SK-N-SH (cell line): Measurements from ENCODE around the gene PCLO. TPM values are rescaled to one million over a fixed set of nuclear protein-coding genes. Genes with fewer than 3 reads are reported as not detected.

Experiments used
- CTCF ChIA-PET: fragments of 300-600, 350-600 bp; formaldehyde crosslinking; extraction: SDS; loops from one replicate; lab custom pipeline; 2021; lab: Yijun Ruan, JAX
- POLR2A ChIA-PET: fragments of 350-600 bp; sonication (Branson Sonifier 250); formaldehyde crosslinking; extraction: SDS; loops from one replicate; lab custom pipeline; 2020; ENCODE audit warnings: antibody characterized with exemption, inconsistent platforms; lab: Yijun Ruan, JAX
- DNase-seq: peaks from one replicate; pipeline ENCODE4 v3.0.0; 2012
- H2AFZ ChIP-seq: fragments of 200-600 bp; sonication (generic); 2 replicates; pipeline ENCODE4 v1.8.1; 2016; ENCODE audit warnings: antibody characterized with exemption, mild to moderate bottlenecking, low read depth
- H3F3A ChIP-seq: fragments of 200-600 bp; sonication (generic); replicated peaks from 2 replicates; pipeline ENCODE3; 2016; ENCODE audit warnings: antibody characterized with exemption, mild to moderate bottlenecking; ENCODE audit not compliant: insufficient read depth
- H3K27ac ChIP-seq, 2 experiments: fragments of 200-500 bp in 1 of 2; fragments of 200-600 bp in 1 of 2; sonication (Bioruptor generic) in 1 of 2; sonication (generic), shearing (Covaris generic) in 1 of 2; 2 replicates each; pipeline versions ENCODE4 v1.5.1 to v1.6.1; 2014 to 2016; ENCODE audit warnings: low read depth in 2 of 2, inconsistent platforms in 1 of 2, low read length in 1 of 2, mild to moderate bottlenecking in 1 of 2, mixed read lengths in 1 of 2
- H3K27me3 ChIP-seq: fragments of 200-600 bp; sonication (generic), shearing (Covaris generic); 2 replicates; pipeline ENCODE4 v1.6.1; 2016; ENCODE audit warnings: mixed run types; ENCODE audit not compliant: insufficient read depth
- H3K36me3 ChIP-seq, 2 experiments: fragments of 200-500 bp in 1 of 2; fragments of 200-600 bp in 1 of 2; sonication (Bioruptor generic) in 1 of 2; sonication (generic) in 1 of 2; replicated peaks in 1 of 2; 2 replicates each; pipeline versions ENCODE3 to v1.5.1; 2014 to 2016; ENCODE audit warnings: low read length in 1 of 2, mild to moderate bottlenecking in 1 of 2; ENCODE audit not compliant: insufficient read depth in 2 of 2, control insufficient read depth in 1 of 2
- H3K4me1 ChIP-seq, 2 experiments: fragments of 200-500 bp in 1 of 2; fragments of 200-600 bp in 1 of 2; sonication (Bioruptor generic) in 1 of 2; sonication (generic), shearing (Covaris generic) in 1 of 2; 2 replicates each; pipeline versions ENCODE4 v1.5.1 to v1.6.1; 2014 to 2016; ENCODE audit warnings: low read depth in 1 of 2, low read length in 1 of 2, mixed run types in 1 of 2; ENCODE audit not compliant: insufficient read depth in 2 of 2, control insufficient read depth in 1 of 2
- H3K4me2 ChIP-seq: fragments of 200-600 bp; sonication (generic), shearing (Covaris generic); 2 replicates; pipeline ENCODE4 v1.6.1; 2017; ENCODE audit warnings: mixed run types
- H3K4me3 ChIP-seq, 2 experiments: fragments of 200-500 bp in 1 of 2; fragments of 200-600 bp in 1 of 2; sonication (Bioruptor generic) in 1 of 2; sonication (generic), shearing (Covaris generic) in 1 of 2; 2 replicates each; pipeline versions ENCODE4 v1.5.1 to v1.8.1; 2014 to 2016; ENCODE audit warnings: low read depth in 2 of 2, inconsistent platforms in 1 of 2, low read length in 1 of 2, mild to moderate bottlenecking in 1 of 2, mixed read lengths in 1 of 2, moderate library complexity in 1 of 2
- H3K79me2 ChIP-seq: fragments of 200-600 bp; sonication (generic); 2 replicates; pipeline ENCODE4 v1.8.1; 2017; ENCODE audit warnings: mild to moderate bottlenecking; ENCODE audit not compliant: insufficient read depth
- H3K9ac ChIP-seq: fragments of 200-600 bp; sonication (generic); 2 replicates; pipeline ENCODE4 v1.6.1; 2017; ENCODE audit warnings: mixed run types
- H3K9me2 ChIP-seq: fragments of 200-600 bp; sonication (generic); 2 replicates; pipeline ENCODE4 v1.6.1; 2017; ENCODE audit warnings: mixed run types
- H3K9me3 ChIP-seq: fragments of 200-600 bp; sonication (generic); 2 replicates; pipeline ENCODE4 v1.6.1; 2017; ENCODE audit warnings: mixed run types, mild to moderate bottlenecking, moderate library complexity
- H4K20me1 ChIP-seq: fragments of 200-600 bp; sonication (generic); 2 replicates; pipeline ENCODE4 v1.6.1; 2017; ENCODE audit warnings: mild to moderate bottlenecking, mixed run types; ENCODE audit not compliant: insufficient read depth
- CHD2 ChIP-seq: fragments of 150-350 bp; IDR thresholded peaks from 2 replicates; pipeline ENCODE4 v1.6.1; 2018; ENCODE audit warnings: low read length; ENCODE audit not compliant: partially characterized antibody
- EP300 ChIP-seq, 2 experiments: IDR thresholded peaks; 2 replicates each; pipeline versions ENCODE4 v1.4.0 to v1.6.1; 2012; ENCODE audit warnings: borderline replicate concordance in 1 of 2, low read depth in 1 of 2, low read length in 1 of 2
- EZH2phosphoT487 ChIP-seq: fragments of 200-600 bp; sonication (generic); IDR thresholded peaks from 2 replicates; pipeline ENCODE4 v1.6.1; 2017; ENCODE audit warnings: low read depth, mixed run types, mild to moderate bottlenecking, antibody characterized with exemption, moderate library complexity, borderline replicate concordance
- FOXJ3 ChIP-seq: sonication (generic); formaldehyde crosslinking; IDR thresholded peaks from 2 replicates; pipeline ENCODE4 v1.5.1; 2020; ENCODE audit warnings: mild to moderate bottlenecking, missing genetic modification reagents
- FOXM1 ChIP-seq: IDR thresholded peaks from 2 replicates; pipeline ENCODE4 v1.4.0; 2012; ENCODE audit warnings: low read depth, mild to moderate bottlenecking
- GABPA ChIP-seq: IDR thresholded peaks from 2 replicates; pipeline ENCODE4 v1.4.0; 2012; ENCODE audit warnings: low read depth, mild to moderate bottlenecking
- GATA2 ChIP-seq: sonication (generic); formaldehyde crosslinking; IDR thresholded peaks from 2 replicates; pipeline ENCODE4 v1.5.0; 2020; ENCODE audit warnings: mild to moderate bottlenecking, missing genetic modification reagents
- IRF3 ChIP-seq: fragments of 150-350 bp; IDR thresholded peaks from 2 replicates; pipeline ENCODE4 v1.6.1; 2016; ENCODE audit warnings: mild to moderate bottlenecking, low read depth, low read length
- JUND ChIP-seq: IDR thresholded peaks from 2 replicates; pipeline ENCODE4 v1.4.0; 2012
- MAX ChIP-seq: IDR thresholded peaks from 2 replicates; pipeline ENCODE4 v1.4.0; 2012; ENCODE audit warnings: low read depth
- MEF2A ChIP-seq: IDR thresholded peaks from 2 replicates; pipeline ENCODE4 v1.4.0; 2012; ENCODE audit warnings: low read depth, borderline replicate concordance
- PBX3 ChIP-seq: IDR thresholded peaks from 2 replicates; pipeline ENCODE4; 2012
- POLR2AphosphoS5 ChIP-seq: IDR thresholded peaks from 2 replicates; pipeline ENCODE4 v1.6.1; 2012; ENCODE audit warnings: low read depth, low read length
- RAD21 ChIP-seq: IDR thresholded peaks from 2 replicates; pipeline ENCODE4 v1.6.1; 2012; ENCODE audit warnings: mild to moderate bottlenecking, low read length
- RCOR1 ChIP-seq: fragments of 150-350 bp; IDR thresholded peaks from 2 replicates; pipeline ENCODE4 v1.6.1; 2017; ENCODE audit warnings: antibody characterized with exemption, low read length
- RFX5 ChIP-seq: IDR thresholded peaks from 2 replicates; pipeline ENCODE4 v1.6.1; 2012; ENCODE audit warnings: mild to moderate bottlenecking, improper control_type of control experiment, low read length
- SIN3A ChIP-seq: IDR thresholded peaks from 2 replicates; pipeline ENCODE4 v1.6.1; 2012; ENCODE audit warnings: low read depth, mild to moderate bottlenecking, low read length, moderate library complexity, borderline replicate concordance
- TAF1 ChIP-seq: IDR thresholded peaks from 2 replicates; pipeline ENCODE4 v1.6.1; 2012; ENCODE audit warnings: low read depth, mild to moderate bottlenecking, low read length, moderate library complexity, borderline replicate concordance
- TCF12 ChIP-seq: IDR thresholded peaks from 2 replicates; pipeline ENCODE4 v1.4.0; 2012
- TEAD4 ChIP-seq: IDR thresholded peaks from 2 replicates; pipeline ENCODE4 v1.4.0; 2012; ENCODE audit warnings: mild to moderate bottlenecking, borderline replicate concordance; ENCODE audit not compliant: insufficient read depth
- USF2 ChIP-seq: fragments of 150-350 bp; IDR thresholded peaks from 2 replicates; pipeline ENCODE4 v1.6.1; 2017; ENCODE audit warnings: antibody characterized with exemption, low read length, low read depth, borderline replicate concordance
- polyA plus RNA-seq, 3 experiments: library from polyadenylated mRNA; depleted of rRNA; stranded (reverse); fragments of >200 nt; gene quantifications; 2 replicates each; pipeline ENCODE4 v1.2.3, GENCODE V29; 2012

Gene PCLO
- polyA plus RNA-seq, 1 of the 3 experiments (the other 2 are of a cell fraction), result 0.51 TPM

DNA sequence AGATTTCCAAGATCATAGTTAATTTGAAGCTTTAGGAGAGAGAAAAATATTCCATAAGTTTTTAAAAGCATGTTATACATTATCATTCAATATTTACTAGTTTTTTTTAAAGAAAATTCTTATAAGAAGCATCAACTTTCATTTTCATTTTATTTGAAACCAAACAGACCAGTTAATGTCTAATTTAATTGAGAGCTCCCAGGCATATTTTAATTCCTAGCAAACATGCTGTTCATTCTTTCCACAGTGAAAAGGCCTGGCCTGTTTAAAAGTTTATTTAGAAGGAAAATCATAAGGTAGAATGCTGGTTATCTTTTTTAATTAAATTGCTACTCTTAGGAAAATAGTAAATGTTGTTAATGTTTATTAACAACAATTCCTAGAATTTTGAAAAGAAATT, 324.4 kb downstream of the PCLO start:
- peak overlapping the region; percentile 47 for H2AFZ ChIP-seq
- peak; percentile 14 for DNase-seq
- H4K20me1 ChIP-seq, result no peaks in the 10 kb centered on the region
- H3K9ac ChIP-seq, result peak overlapping the region; percentile 5; the same call in 1 of the 2 replicates
- peak overlapping the region; percentile 11 for H3K4me2 ChIP-seq
- H3K79me2 ChIP-seq, result no peaks in the 10 kb centered on the region
- ChIA-PET POLR2A (no interaction called here), CTCF (interaction anchor here (1.3 to 1.4 kb wide), 3 partner anchors 27 to 433 kb away, joined by 3 to 5 read pairs (median 4); no protein-coding TSS in a partner anchor)
- H3F3A ChIP-seq, result peaks cover 4% of the 10 kb centered on the region
- H3K36me3 ChIP-seq, result no peaks in the 10 kb centered on the region
- H3K27me3 ChIP-seq, result no peaks in the 10 kb centered on the region
- peaks cover 14 to 28% of the 10 kb centered on the region in 2 experiments; a peak in 3 of 4 replicates for H3K4me1 ChIP-seq
- no peaks in the 10 kb centered on the region for H3K9me2 ChIP-seq
- peak overlapping the region in 1 of 2 experiments; percentile 90; a peak in 2 of 4 replicates for H3K27ac ChIP-seq
- no peak for TF ChIP-seq FOXJ3 (CRISPR knock-in tag)
- no peak for TF ChIP-seq GABPA
- 0 out of 2 replicates have a peak, but pooled peaks have one; percentile 10 for TF ChIP-seq JUND
- no peak for TF ChIP-seq FOXM1
- peak; percentile 51 for TF ChIP-seq PBX3
- peak; percentile 88 for TF ChIP-seq TCF12
- peak; percentile 27; the same call in 1 of the 2 replicates for TF ChIP-seq GATA2
- TF ChIP-seq RCOR1, result peak; percentile 57; the same call in 1 of the 2 replicates
- TF ChIP-seq RAD21, result no peak; the same call in 1 of the 2 replicates
- peak; percentile 50; the same call in 1 of the 2 replicates for TF ChIP-seq POLR2AphosphoS5
- no peak for TF ChIP-seq SIN3A
- TF ChIP-seq MEF2A, result no peak
- TF ChIP-seq USF2, result no peak
- TF ChIP-seq EP300 (IDR thresholded peaks at IDR 0.05; ENCODE audit: borderline replicate concordance in 1 of 2, low read depth in 1 of 2, low read length in 1 of 2), result peak; percentile 9 to 90; a peak in 2 of 4 replicates
- no peak for TF ChIP-seq RFX5
- no peak for TF ChIP-seq EZH2phosphoT487
- peak; percentile 44 for TF ChIP-seq CHD2
- no peak for TF ChIP-seq TAF1
- TF ChIP-seq TEAD4, result 0 out of 2 replicates have a peak, but pooled peaks have one; percentile 10
- TF ChIP-seq IRF3, result no peak
- TF ChIP-seq MAX, result no peak
- peak overlapping the region in 1 of 2 experiments; percentile 21; a peak in 1 of 4 replicates for H3K4me3 ChIP-seq
- 0 out of 2 replicates have a peak, but pooled peaks cover 6% of the 10 kb centered on the region for H3K9me3 ChIP-seq
